Measurements from ENCODE around the gene LHX4.

The LHX4 gene

DNA sequence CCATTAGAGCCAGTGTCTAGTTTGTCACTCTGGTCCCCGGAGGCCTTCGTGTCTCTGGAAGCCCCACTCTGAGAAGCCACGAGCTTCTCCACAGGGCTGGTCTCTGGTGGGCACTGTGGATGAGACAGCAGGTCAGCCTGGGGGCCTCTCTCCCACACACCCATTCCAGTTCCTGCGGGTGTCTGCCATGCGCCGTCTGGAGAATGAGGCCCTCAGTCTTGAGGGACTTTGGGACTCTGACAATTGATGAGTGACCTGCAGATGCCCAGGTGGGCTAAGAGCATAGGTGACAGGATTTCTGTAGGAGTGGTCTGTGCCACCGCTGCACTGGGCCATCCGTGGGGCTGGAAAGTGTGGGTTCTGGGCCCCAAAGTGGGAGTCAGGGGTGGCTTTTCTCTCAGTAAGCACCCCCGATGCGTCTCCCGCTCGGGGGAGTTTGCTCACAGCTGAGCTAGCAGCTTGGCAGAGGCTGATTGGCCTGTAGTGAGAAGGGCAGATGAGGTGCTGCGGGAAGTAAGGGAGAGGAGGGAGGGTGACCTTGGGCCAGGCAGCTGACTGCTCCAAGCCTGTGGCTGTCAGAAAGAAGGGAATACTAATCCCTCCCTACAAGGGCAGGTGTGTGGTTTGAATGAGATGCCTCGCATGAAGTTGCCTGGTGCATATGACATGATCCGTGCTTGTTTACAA, 26.4 kb downstream of the LHX4 start:
- TF ChIP-seq, protein P1, sequence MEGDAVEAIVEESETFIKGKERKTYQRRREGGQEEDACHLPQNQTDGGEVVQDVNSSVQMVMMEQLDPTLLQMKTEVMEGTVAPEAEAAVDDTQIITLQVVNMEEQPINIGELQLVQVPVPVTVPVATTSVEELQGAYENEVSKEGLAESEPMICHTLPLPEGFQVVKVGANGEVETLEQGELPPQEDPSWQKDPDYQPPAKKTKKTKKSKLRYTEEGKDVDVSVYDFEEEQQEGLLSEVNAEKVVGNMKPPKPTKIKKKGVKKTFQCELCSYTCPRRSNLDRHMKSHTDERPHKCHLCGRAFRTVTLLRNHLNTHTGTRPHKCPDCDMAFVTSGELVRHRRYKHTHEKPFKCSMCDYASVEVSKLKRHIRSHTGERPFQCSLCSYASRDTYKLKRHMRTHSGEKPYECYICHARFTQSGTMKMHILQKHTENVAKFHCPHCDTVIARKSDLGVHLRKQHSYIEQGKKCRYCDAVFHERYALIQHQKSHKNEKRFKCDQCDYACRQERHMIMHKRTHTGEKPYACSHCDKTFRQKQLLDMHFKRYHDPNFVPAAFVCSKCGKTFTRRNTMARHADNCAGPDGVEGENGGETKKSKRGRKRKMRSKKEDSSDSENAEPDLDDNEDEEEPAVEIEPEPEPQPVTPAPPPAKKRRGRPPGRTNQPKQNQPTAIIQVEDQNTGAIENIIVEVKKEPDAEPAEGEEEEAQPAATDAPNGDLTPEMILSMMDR (IDR thresholded peaks at IDR 0.05) = no peak
- TF ChIP-seq ZFX (IDR thresholded peaks at IDR 0.05; ENCODE audit: borderline replicate concordance) = no peak
- no peak overlapping the region for H3K27ac ChIP-seq

DNA sequence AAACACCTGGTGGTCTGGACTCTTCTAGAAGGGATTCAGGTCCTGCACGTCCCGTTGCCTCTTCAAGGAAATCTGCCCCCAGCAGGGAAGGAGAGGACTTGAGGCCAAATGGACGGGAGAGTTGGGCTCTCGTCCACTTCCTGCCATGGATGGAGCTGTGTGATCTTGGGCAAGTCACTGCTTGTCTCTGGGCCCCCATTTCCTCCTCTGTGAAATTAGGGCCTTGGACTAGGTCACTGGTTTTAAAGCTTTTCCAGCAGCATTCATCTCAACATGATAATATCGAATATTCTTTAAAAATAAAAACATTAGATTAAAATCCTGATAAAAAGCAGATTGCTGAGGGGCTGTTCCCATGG, 26.9 kb downstream of the LHX4 start:
- TF ChIP-seq ZFX (IDR thresholded peaks at IDR 0.05; ENCODE audit: borderline replicate concordance) = no peak
- TF ChIP-seq, protein P1 (IDR thresholded peaks at IDR 0.05) = no peak
- no peak overlapping the region for H3K27ac ChIP-seq

DNA sequence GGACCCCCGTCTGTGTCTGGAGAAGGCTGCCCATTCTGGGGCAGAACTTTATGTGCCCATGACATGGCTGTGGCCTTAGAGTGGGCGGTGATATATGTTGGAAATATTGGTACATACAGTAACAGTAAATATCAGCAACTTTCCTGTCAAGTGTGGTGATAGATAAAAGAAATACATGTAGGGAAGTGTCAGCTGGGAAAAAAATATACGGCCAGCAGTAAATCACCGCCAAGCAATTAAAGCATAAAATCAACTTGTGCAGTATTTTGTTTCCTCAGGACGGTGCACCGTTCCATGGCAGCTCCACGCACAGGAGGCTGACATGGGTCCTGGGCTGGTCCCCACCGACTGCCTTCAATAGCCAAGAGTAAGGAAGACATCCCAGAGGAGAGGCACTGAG, 27.4 kb downstream of the LHX4 start:
- TF ChIP-seq, protein P1 (IDR thresholded peaks at IDR 0.05) = no peak
- no peak for TF ChIP-seq ZFX (IDR thresholded peaks at IDR 0.05; ENCODE audit: borderline replicate concordance)
- H3K27ac ChIP-seq = no peak overlapping the region

DNA sequence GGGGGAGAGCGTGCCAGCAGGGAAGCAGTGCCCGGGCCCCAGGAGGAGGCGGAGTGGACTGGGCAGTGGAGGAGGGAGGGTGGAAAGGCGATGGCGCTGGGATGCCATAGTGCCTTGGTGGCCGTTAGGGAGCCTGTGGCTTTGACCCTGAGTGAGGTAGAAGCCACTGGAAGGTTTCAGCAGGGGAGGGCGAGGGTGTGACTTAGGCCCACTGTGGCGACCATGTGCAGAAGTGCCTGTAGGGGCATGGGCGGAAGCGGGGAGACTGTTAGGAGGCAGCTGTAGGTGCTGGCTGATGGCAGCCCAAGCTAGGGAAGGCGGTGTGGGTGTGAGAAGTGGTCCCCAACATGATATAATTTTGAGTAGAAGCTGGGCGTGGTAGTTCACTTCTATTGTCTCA, 28.2 kb downstream of the LHX4 start:
- no peak overlapping the region for H3K27ac ChIP-seq
- TF ChIP-seq, protein P1 (IDR thresholded peaks at IDR 0.05) = no peak
- no peak for TF ChIP-seq ZFX (IDR thresholded peaks at IDR 0.05; ENCODE audit: borderline replicate concordance)

DNA sequence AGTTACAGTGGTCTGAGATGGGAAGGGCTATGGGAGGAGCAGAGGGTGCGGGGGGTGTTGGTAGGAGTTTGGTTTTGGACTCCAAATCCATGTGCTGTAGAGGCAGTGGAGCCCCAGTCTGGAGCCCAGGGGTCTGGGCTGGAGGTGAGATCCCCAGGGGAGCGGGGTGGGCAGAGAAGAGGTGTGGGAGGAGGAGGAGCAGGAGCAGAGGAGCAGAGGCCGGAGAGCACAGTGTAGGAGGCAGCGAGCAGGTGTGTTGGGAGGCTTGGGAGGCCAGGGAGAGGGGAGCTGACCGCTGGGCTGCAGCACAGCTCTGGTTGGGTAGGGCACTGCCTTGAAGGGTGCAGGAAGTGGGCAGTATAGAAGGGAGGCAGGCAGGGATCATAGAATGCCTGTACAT, 28.9 kb downstream of the LHX4 start:
- TF ChIP-seq ZFX (IDR thresholded peaks at IDR 0.05; ENCODE audit: borderline replicate concordance) = no peak
- TF ChIP-seq, protein P1 (IDR thresholded peaks at IDR 0.05) = no peak
- H3K27ac ChIP-seq = no peak overlapping the region

DNA sequence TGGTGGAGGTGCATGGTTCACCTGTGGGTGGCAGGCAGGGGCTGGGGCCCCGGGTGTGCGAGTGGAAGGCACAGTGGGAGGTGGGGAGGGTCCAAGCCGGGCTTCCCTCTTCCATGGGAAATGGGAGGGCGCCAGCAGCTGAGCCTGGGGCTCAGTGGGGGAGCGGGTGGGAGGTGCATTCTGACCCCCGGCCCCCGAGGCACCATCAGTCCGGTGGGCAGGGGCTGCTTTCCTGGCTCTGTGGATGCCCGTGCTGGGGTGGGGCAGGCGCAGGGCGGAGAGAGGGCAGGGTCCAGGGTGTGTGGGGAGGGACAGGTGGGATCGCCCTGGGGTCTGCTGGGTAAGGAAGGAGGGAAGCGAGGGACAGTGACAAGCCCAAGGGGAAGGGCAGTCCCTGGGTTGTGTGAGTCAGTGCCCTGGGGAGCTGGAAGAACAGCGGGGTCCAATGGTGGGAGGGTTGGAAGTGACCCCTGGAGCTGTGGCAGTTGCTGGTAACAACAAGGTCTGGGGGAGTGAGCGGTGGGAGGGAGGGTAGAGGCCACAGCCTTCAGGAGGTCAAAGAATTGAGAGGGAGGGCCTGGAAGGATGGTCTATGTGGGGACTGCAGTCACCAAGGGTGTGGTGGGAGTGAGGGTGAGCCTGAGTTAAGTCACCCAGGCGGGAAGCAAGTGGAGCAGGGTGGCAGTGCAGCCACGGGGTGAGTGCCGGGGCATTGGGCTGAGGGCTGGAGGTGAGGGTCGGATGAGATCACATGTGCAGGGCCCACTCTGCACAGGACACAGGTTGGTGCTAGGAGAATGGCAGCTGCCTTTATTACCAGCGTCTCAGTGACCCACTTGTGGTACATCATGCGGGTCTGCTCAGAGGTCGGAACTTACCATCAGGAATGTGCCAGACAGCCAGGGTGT, 29.6 kb downstream of the LHX4 start:
- H3K27ac ChIP-seq = no peak overlapping the region
- TF ChIP-seq ZFX (IDR thresholded peaks at IDR 0.05; ENCODE audit: borderline replicate concordance) = no peak
- TF ChIP-seq, protein P1 (IDR thresholded peaks at IDR 0.05) = peak; percentile 9; the same call in 1 of the 2 replicates

DNA sequence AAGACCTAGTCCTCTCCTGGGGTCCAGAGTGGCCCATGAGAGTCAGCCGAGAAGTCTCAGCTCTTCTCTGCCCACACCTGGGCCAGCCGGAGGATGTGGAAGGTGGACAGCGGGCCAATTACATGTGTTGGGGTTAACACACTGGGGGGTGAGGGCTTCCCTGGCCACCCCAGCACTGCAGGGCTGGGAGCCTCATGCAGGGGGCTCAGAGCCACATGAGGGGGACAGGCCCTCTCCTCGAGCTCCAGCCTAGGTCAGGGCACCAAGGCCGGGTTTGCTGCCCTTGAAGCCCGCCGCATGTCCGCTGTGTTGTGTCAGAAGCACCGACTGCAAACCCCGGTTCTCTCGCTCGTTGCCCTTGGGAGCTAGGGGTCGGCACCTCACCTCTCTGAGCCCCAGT, 30.5 kb downstream of the LHX4 start:
- no peak overlapping the region for H3K27ac ChIP-seq
- TF ChIP-seq, protein P1 (IDR thresholded peaks at IDR 0.05) = no peak
- no peak for TF ChIP-seq ZFX (IDR thresholded peaks at IDR 0.05; ENCODE audit: borderline replicate concordance)
